ENCODE results near the gene PRKCH. TPM values are rescaled to one million over a fixed set of nuclear protein-coding genes. Genes with fewer than 3 reads are reported as not detected.
A peak's percentile ranks its signal among the peaks of the same experiment; 100 is the strongest.

PRKCH gene
- total and polyA plus RNA-seq, 2 donors (not counting 3 experiments of a cell fraction or from before 2014, with no cell fraction given), result 97.7 to 103 TPM

DNA sequence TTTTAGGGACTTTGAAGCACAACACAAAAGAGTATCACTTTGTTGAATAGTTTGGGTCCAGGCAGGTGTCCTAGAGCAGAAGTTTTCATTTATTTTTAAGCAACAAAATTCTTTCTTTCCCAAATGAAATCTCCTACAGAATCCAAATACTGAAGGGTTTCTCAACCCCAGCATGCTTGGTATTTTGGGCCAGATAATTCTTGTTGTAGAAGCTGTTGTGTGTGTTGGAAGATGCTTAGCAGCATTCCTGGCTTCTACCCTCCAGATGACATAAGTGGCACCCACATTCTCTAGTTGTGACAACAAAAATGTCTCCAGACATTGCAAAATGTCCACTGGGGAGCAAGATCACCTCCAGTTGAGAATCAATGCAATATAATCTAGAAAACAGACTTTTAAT lies 97.8 kb downstream of the PRKCH start:
- dilution Hi-C loops (cut with MboI; ENCODE audit: extremely low pct_ligation_motif_present, low sequenced_read_pairs), result no loop called here
- Histone ChIP-seq H3K4me1 (ENCODE audit: control insufficient read depth, extremely low read depth, insufficient read depth, low read length) (peaks cover 50% of the 10 kb centered on the region), H3K79me2 (ENCODE audit: control insufficient read depth, insufficient read depth, low read length) (peaks cover 67% of the 10 kb centered on the region), H3K4me3 (replicated peaks in 1 of 3; ENCODE audit: insufficient read depth in 1 of 3, low read depth in 1 of 3, low read length in 3 of 3) (no peak overlapping the region), H3K36me3 (ENCODE audit: control insufficient read depth in 2 of 2, extremely low read depth in 1 of 2, insufficient read depth in 2 of 2, low read length in 2 of 2) (no peaks in the 10 kb centered on the region), H3K9me1 (replicated peaks; ENCODE audit: control insufficient read depth, extremely low read depth, insufficient read depth, low read length) (no peaks in the 10 kb centered on the region), H3K9ac (replicated peaks; ENCODE audit: extremely low read depth, insufficient read depth, low read length) (no peak overlapping the region), H4K20me1 (replicated peaks; ENCODE audit: control insufficient read depth, extremely low read depth, insufficient read depth, low read length) (no peaks in the 10 kb centered on the region), H3K27me3 (ENCODE audit: control insufficient read depth in 2 of 2, insufficient read depth in 2 of 2, low read length in 2 of 2) (no peaks in the 10 kb centered on the region), H3K27ac (ENCODE audit: insufficient read depth, low read depth, low read length) (peak overlapping the region; percentile 58), H3K9me3 (replicated peaks; ENCODE audit: control insufficient read depth, insufficient read depth, low read length) (no peaks in the 10 kb centered on the region), H3K4me2 (ENCODE audit: insufficient read depth, low read length) (peak overlapping the region; percentile 52), H2AFZ (ENCODE audit: low read depth, low read length) (no peak overlapping the region)
- CTCF ChIA-PET, result interaction anchor here (1.5 to 3.5 kb wide), 5 partner anchors 11 to 122 kb away, joined by 3 to 21 read pairs (median 6); partner anchors contain the start of gene PRKCH
- POLR2A ChIA-PET, result no interaction called here
- DNase-seq (ENCODE audit: low read depth, low spot score) (no peak), FAIRE-seq (no peak)
- intact Hi-C loops (cut with micrococcal nuclease), result loop anchor here (2.0 kb wide), 1 partner anchor 92 kb away; no protein-coding TSS in a partner anchor
- no peak for TF ChIP-seq MYC (IDR thresholded peaks at IDR 0.05; ENCODE audit: low read depth, low read length)
- TF ChIP-seq, protein P1, sequence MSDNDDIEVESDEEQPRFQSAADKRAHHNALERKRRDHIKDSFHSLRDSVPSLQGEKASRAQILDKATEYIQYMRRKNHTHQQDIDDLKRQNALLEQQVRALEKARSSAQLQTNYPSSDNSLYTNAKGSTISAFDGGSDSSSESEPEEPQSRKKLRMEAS (IDR thresholded peaks at IDR 0.05; ENCODE audit: insufficient read depth, insufficient read length), result no peak
- TF ChIP-seq POLR2AphosphoS5 (IDR thresholded peaks at IDR 0.05; ENCODE audit: insufficient read depth, low read depth, low read length), result no peak
- TF ChIP-seq EZH2 (IDR thresholded peaks at IDR 0.05; ENCODE audit: borderline replicate concordance, low read depth, low read length, severe bottlenecking), result no peak
- no peak for TF ChIP-seq GATA2 (IDR thresholded peaks at IDR 0.05; ENCODE audit: insufficient read depth, insufficient read length, low read depth, low read length)
- TF ChIP-seq, protein P2, sequence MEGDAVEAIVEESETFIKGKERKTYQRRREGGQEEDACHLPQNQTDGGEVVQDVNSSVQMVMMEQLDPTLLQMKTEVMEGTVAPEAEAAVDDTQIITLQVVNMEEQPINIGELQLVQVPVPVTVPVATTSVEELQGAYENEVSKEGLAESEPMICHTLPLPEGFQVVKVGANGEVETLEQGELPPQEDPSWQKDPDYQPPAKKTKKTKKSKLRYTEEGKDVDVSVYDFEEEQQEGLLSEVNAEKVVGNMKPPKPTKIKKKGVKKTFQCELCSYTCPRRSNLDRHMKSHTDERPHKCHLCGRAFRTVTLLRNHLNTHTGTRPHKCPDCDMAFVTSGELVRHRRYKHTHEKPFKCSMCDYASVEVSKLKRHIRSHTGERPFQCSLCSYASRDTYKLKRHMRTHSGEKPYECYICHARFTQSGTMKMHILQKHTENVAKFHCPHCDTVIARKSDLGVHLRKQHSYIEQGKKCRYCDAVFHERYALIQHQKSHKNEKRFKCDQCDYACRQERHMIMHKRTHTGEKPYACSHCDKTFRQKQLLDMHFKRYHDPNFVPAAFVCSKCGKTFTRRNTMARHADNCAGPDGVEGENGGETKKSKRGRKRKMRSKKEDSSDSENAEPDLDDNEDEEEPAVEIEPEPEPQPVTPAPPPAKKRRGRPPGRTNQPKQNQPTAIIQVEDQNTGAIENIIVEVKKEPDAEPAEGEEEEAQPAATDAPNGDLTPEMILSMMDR (IDR thresholded peaks at IDR 0.05; ENCODE audit: extremely low read depth in 1 of 2, insufficient read depth in 1 of 2, low read depth in 1 of 2, low read length in 2 of 2), result no peak
- no peak for TF ChIP-seq FOS (IDR thresholded peaks at IDR 0.05; ENCODE audit: borderline replicate concordance, insufficient read depth, low read length)
- TF ChIP-seq POLR2A (IDR thresholded peaks at IDR 0.05; ENCODE audit: low read depth, low read length), result no peak
- TF ChIP-seq JUN (IDR thresholded peaks at IDR 0.05; ENCODE audit: borderline replicate concordance, insufficient read depth, insufficient read length, low read depth), result no peak
- BruUV-seq (replicated peaks), result no TSS peak
